ENCODE measurements around the gene DOLPP1. TPM values are rescaled to one million over a fixed set of nuclear protein-coding genes. Genes with fewer than 3 reads are reported as not detected.

DOLPP1 gene
- total RNA-seq, 1 donor: 10.5 TPM

DNA sequence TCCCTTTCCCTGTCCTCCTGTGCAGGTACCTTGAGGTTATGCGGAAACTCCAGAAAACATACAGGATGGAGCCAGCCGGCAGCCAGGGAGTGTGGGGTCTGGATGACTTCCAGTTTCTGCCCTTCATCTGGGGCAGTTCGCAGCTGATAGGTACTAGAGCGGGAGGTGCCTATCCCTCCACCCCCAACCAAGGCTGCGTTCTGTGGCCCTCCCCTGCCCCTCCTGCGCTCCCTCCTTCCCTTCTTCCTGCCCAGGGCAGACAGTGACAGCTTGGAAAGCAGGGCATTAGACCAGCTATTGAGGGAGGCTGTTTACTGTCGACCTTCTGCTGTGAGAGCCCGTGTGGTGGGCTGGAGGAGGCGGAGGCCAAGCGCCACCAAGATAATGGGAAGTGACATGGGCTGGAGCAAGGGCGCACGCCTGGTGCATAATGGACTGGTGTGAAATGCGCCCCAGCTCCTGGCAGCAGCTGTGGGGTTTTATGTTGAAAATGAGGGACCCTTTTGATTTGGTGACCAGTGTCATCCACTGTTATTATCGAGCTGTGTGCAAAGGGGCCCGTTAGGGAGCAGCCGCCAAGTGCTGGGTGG lies 55.6 kb downstream of the DOLPP1 start:
- Histone ChIP-seq H3K36me3 (ENCODE audit: insufficient read depth, low read length) (peaks cover 36% of the 10 kb centered on the region), H3K27me3 (ENCODE audit: insufficient read depth, low read length) (no peaks in the 10 kb centered on the region), H3K4me3 (ENCODE audit: insufficient read depth, low read length) (no peak overlapping the region), H3K4me1 (ENCODE audit: insufficient read depth, low read length) (peaks cover 36% of the 10 kb centered on the region), H3K9me3 (ENCODE audit: low read depth, low read length) (no peaks in the 10 kb centered on the region), H3K79me2 (ENCODE audit: insufficient read depth, low read length) (no peaks in the 10 kb centered on the region), H2AFZ (ENCODE audit: low read length) (no peak overlapping the region), H3K4me2 (ENCODE audit: insufficient read depth, low read length) (no peak overlapping the region), H4K20me1 (ENCODE audit: insufficient read depth, low read length) (no peaks in the 10 kb centered on the region), H3K27ac (ENCODE audit: low read depth, low read length) (no peak overlapping the region)
- TF ChIP-seq, protein P1, sequence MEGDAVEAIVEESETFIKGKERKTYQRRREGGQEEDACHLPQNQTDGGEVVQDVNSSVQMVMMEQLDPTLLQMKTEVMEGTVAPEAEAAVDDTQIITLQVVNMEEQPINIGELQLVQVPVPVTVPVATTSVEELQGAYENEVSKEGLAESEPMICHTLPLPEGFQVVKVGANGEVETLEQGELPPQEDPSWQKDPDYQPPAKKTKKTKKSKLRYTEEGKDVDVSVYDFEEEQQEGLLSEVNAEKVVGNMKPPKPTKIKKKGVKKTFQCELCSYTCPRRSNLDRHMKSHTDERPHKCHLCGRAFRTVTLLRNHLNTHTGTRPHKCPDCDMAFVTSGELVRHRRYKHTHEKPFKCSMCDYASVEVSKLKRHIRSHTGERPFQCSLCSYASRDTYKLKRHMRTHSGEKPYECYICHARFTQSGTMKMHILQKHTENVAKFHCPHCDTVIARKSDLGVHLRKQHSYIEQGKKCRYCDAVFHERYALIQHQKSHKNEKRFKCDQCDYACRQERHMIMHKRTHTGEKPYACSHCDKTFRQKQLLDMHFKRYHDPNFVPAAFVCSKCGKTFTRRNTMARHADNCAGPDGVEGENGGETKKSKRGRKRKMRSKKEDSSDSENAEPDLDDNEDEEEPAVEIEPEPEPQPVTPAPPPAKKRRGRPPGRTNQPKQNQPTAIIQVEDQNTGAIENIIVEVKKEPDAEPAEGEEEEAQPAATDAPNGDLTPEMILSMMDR (IDR thresholded peaks at IDR 0.05; ENCODE audit: extremely low read depth, low read depth, low read length): no peak
- DNase-seq (ENCODE audit: insufficient read length, low spot score, missing footprints): no peak

DNA sequence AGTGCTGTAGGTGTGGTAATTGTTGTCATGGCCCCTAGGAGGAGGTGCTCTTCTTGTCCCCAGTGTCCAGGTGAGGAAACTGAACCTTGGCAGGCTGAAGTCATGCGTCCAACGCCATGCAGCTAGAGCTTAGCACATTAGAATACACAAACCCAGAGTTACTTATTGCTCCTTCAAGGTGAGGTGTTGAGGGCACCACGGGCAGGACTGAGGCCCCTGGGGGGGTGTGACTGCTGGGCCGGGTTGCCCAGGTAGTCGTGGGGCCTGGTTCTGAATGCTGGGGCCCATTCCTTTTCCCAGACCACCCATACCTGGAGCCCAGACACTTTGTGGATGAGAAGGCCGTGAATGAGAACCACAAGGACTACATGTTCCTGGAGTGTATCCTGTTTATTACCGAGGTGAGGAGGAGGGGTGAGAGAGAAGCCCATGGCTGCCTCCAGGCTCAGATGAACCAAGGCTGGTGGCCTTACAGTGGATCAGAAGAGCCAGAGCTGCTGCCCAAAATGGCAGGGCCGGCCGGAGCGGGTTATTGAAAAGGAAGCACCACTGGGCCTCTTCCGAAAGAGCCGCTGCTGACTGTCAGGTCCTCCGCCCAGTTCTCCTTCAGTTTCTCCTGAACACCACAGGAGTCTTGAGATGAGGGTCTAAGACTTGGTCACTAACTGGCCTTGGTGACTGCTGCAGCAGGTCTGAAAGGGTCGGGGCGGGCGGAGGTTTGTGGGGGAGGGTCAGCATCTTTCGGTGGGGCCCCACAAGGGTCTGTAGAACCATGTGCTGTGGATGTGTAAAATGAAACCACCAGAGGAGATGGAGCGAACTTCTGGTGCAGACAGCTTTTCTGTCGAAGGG lies 56.6 kb downstream of the DOLPP1 start:
- Histone ChIP-seq H3K27me3 (ENCODE audit: insufficient read depth, low read length) (no peaks in the 10 kb centered on the region), H3K79me2 (ENCODE audit: insufficient read depth, low read length) (peaks cover 7% of the 10 kb centered on the region), H3K4me3 (ENCODE audit: insufficient read depth, low read length) (no peak overlapping the region), H3K36me3 (ENCODE audit: insufficient read depth, low read length) (peaks cover 38% of the 10 kb centered on the region), H3K27ac (ENCODE audit: low read depth, low read length) (peak overlapping the region; percentile 100), H3K9me3 (ENCODE audit: low read depth, low read length) (no peaks in the 10 kb centered on the region), H4K20me1 (ENCODE audit: insufficient read depth, low read length) (no peaks in the 10 kb centered on the region), H3K4me1 (ENCODE audit: insufficient read depth, low read length) (peaks cover 45% of the 10 kb centered on the region), H2AFZ (ENCODE audit: low read length) (no peak overlapping the region), H3K4me2 (ENCODE audit: insufficient read depth, low read length) (no peak overlapping the region)
- TF ChIP-seq, protein P1 (IDR thresholded peaks at IDR 0.05; ENCODE audit: extremely low read depth, low read depth, low read length): no peak
- peak; percentile 90 for DNase-seq (ENCODE audit: insufficient read length, low spot score, missing footprints)

DNA sequence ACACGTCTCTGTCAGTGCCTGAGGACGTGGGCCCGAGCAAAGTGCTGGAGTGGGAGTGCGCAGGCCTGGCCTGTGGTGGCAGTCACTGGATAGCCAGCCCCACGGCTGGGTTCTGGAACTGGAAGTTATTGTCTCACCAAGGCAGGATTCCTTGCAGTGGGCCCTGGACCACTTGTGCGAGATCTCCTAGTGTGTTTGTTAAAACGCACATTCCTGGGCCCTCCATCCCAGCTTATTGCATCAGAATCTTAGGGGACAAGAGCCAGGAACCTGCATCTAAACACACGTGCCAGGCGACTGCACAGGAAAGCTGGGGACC lies 57.2 kb downstream of the DOLPP1 start:
- peak overlapping the region; percentile 86 for H3K4me2 ChIP-seq (ENCODE audit: insufficient read depth, low read length)
- peak overlapping the region; percentile 56 for H2AFZ ChIP-seq (ENCODE audit: low read length)
- H3K27ac ChIP-seq (ENCODE audit: low read depth, low read length): peak overlapping the region; percentile 100
- H3K4me3 ChIP-seq (ENCODE audit: insufficient read depth, low read length): no peak overlapping the region
- H3K4me1 ChIP-seq (ENCODE audit: insufficient read depth, low read length): peaks cover 51% of the 10 kb centered on the region
- no peaks in the 10 kb centered on the region for H3K9me3 ChIP-seq (ENCODE audit: low read depth, low read length)
- no peaks in the 10 kb centered on the region for H4K20me1 ChIP-seq (ENCODE audit: insufficient read depth, low read length)
- peaks cover 38% of the 10 kb centered on the region for H3K36me3 ChIP-seq (ENCODE audit: insufficient read depth, low read length)
- H3K27me3 ChIP-seq (ENCODE audit: insufficient read depth, low read length): no peaks in the 10 kb centered on the region
- peaks cover 10% of the 10 kb centered on the region for H3K79me2 ChIP-seq (ENCODE audit: insufficient read depth, low read length)
- no peak for DNase-seq (ENCODE audit: insufficient read length, low spot score, missing footprints)
- TF ChIP-seq, protein P1 (IDR thresholded peaks at IDR 0.05; ENCODE audit: extremely low read depth, low read depth, low read length): no peak

DNA sequence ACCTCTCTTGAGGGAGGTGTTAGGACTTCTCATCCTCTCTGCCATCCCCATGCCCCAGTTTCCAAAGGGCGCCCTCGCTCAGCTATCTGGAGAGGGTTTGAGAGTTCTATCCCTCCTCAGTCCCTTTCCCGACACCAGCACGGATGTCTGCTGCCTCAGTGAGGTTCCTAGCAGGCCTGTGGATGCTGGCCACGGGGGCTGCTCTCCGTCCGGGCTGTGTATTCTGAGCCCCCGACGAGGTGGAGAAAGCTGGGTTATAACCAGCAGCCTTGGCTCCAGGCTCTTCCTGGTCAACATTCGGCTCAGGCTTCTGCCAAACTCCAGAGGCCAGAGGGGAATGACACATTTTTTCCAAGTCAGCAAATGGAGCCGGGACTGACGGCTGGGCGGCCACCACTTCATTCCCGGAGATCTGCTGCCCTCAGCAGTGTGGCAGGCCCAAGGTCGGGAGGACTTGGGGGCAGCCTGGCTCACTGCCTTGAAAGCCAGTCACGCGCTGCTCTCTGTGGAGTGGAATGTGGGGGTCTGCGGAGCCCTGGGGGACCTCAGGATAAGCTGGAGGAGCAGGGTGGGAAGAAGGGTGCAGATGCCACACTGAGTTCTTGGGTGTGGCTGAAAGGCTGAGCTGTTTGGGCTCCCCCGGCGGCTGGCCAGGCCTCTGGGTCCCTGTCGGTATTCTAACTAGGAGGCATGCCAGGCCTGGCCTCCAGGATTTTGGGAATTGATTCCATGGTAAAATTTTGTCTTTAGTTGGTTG lies 57.7 kb downstream of the DOLPP1 start:
- Histone ChIP-seq H3K27ac (ENCODE audit: low read depth, low read length) (peak overlapping the region; percentile 100), H3K27me3 (ENCODE audit: insufficient read depth, low read length) (no peaks in the 10 kb centered on the region), H3K36me3 (ENCODE audit: insufficient read depth, low read length) (peaks cover 32% of the 10 kb centered on the region), H2AFZ (ENCODE audit: low read length) (peak overlapping the region; percentile 56), H3K9me3 (ENCODE audit: low read depth, low read length) (no peaks in the 10 kb centered on the region), H3K4me2 (ENCODE audit: insufficient read depth, low read length) (peak overlapping the region; percentile 86), H3K4me3 (ENCODE audit: insufficient read depth, low read length) (no peak overlapping the region), H3K79me2 (ENCODE audit: insufficient read depth, low read length) (peaks cover 13% of the 10 kb centered on the region), H3K4me1 (ENCODE audit: insufficient read depth, low read length) (peaks cover 57% of the 10 kb centered on the region), H4K20me1 (ENCODE audit: insufficient read depth, low read length) (no peaks in the 10 kb centered on the region)
- peak; percentile 90 for DNase-seq (ENCODE audit: insufficient read length, low spot score, missing footprints)
- TF ChIP-seq, protein P1 (IDR thresholded peaks at IDR 0.05; ENCODE audit: extremely low read depth, low read depth, low read length): no peak

All from osteoblast (primary cell).